NCI-H1105 treated with DMSO at 0.1 percent for 48 hours (cell line): ENCODE data around the gene PEX16.

Source experiments
- DNase-seq: peaks from one replicate; lab custom pipeline; 2025; lab: John Stamatoyannopoulos, UW

Gene PEX16

GRCh38 chr11:45876401-45876800 is 41.3 kb downstream of the PEX16 start:
- no peak for DNase-seq

- peak; percentile 57 for DNase-seq
These were observed 44.9 kb downstream of the PEX16 start for GRCh38 chr11:45872651-45873356.

GRCh38 chr11:45871638-45872037 is 46.0 kb downstream of the PEX16 start:
- no peak for DNase-seq

- no peak for DNase-seq
These were observed 47.0 kb downstream of the PEX16 start for GRCh38 chr11:45870706-45871105.

- DNase-seq = no peak
These were observed 48.1 kb downstream of the PEX16 start for GRCh38 chr11:45869551-45869950.

- DNase-seq = no peak
These were observed 53.6 kb downstream of the PEX16 start for GRCh38 chr11:45864041-45864440.

GRCh38 chr11:45860764-45861510 is 56.7 kb downstream of the PEX16 start:
- DNase-seq = no peak

GRCh38 chr11:45860348-45860747 is 57.3 kb downstream of the PEX16 start:
- no peak for DNase-seq
